GM21529 (cell line): ENCODE results near the gene DPPA2.

Source experiments
- ATAC-seq: cut with Tn5 transposase; IDR thresholded peaks from one replicate; pipeline ENCODE4 v1.9.1; 2021; ENCODE audit not compliant: unreplicated experiment

The DPPA2 gene

DNA sequence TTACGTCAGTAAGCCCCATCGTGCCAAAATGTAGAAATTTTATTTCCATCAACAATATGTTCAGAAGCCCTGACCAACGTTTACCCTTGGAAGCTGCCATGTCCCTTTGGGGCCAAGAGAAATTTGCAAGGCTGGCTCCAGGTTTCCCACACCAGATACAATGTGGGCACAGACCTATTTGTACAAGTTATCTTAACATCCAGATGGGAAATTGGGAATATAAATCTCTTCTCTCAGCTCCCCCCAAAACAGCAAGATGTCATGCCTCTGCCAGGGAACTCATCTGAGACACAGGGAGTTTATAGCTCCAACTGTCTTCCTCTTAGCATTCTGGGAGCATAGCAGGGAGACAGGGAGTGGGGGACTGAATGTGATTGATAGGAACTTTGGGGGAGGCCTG lies 9.3 kb upstream of the DPPA2 start:
- ATAC-seq: no peak

DNA sequence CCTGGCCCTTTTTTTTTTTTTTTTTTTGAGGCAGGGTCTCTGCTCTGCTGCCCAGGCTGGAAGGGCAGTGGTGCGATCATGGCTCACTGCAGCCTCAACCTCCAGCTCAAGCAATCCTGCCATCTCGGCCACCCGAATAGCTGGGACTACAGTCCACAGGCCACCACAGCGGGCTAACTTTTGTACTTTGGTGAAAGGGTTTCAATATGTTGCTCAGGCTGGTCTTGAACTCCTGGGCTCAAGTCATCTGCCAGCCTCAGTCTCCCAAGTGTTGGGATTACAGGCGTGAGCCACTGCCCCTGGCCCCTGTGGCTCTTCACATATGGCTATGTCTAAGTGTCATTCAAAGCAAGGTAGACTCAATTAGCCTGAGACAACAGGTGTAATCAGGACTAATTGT lies 8.8 kb upstream of the DPPA2 start:
- ATAC-seq: no peak

DNA sequence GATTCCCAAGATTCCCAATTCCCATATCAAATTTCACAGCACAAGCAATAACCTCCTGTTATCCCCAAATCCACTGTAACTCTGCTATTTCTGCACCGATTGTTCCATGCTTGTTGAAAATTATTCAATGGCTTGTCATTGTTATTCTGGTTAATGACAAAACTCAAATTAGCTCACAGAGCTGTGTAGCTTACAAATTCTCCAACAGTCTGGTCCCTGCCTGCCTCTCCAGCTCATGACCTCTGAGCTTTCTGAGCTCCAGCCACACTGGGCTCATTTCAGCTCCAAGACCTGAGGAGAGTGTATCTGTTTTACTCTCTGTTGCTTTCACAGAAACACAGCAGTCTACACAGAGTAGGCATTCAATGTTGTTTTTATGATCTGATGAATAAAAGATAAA lies 3.3 kb downstream of the DPPA2 start:
- ATAC-seq: no peak

DNA sequence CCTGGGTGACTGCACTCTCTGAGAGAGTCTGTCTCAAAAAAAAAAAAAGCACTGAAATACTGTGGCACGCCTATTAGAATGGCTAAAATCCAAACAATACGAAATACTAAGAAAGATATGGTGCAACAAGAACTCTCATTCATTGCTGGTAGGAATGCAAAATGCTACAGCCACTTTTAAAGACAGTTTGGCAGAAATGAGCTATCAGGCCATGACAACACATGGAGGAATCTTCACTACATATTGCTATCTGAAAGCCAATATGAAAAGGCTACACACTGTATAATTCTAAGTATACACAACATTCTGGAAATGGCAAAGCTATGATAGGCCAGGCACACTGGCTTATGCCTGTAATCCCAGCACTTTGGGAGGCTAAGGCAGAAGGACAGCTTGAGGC lies 18.8 kb downstream of the DPPA2 start:
- ATAC-seq: no peak

DNA sequence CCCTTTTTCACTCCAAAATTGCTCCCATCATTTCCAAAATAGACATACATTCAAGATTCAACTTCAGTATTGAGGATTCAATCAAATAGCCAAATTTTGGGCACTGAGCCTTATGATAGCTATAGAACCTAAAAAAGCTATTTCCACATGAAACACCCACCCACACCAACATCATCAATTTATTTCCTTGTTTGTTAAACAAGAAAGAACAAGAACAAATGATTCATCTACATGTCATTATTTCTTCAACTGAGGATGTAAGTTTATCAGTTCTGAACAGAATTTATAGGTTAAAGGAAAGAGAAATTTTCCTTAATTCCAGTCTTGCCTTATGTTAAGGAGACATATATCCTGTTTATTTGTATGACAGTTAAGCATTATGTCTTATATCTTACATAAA lies 32.2 kb downstream of the DPPA2 start:
- ATAC-seq: no peak

DNA sequence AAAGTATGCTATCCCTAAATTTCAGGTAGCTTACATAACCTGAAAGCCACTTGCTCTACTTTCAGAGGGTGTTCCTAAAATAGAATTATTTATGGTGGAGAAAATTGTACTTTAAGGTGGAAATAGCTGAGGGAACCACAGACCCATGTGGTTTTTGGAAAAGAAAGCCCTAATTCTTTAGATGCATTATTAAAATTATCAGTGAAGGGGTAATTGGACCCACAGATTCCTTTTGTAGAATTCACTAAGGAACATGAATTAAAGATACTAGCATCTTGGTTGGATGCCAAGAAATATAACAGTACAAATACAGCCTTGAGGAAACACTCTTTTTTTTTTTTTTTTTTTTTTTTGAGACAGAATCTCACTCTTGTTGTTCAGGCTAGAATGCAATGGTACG lies 37.8 kb downstream of the DPPA2 start:
- no peak for ATAC-seq

DNA sequence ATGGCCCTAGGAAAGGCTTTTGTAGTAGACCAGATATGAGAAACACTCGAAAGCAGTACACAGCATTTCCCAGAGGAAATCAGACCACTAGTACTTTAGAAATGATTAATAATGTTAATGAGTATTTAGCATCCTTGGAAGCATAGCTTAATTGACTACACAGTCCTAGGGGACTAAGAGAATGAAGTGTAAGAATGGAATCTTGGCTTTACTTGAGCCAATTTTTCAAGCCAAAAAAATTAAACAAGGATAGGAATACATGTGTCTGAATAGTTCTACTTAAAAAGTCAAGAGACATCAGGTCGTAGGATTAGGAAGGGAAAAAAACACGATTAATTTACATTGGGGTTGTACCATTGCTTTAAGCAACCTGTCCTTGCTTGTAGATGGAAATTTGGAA lies 38.2 kb downstream of the DPPA2 start:
- ATAC-seq: no peak

DNA sequence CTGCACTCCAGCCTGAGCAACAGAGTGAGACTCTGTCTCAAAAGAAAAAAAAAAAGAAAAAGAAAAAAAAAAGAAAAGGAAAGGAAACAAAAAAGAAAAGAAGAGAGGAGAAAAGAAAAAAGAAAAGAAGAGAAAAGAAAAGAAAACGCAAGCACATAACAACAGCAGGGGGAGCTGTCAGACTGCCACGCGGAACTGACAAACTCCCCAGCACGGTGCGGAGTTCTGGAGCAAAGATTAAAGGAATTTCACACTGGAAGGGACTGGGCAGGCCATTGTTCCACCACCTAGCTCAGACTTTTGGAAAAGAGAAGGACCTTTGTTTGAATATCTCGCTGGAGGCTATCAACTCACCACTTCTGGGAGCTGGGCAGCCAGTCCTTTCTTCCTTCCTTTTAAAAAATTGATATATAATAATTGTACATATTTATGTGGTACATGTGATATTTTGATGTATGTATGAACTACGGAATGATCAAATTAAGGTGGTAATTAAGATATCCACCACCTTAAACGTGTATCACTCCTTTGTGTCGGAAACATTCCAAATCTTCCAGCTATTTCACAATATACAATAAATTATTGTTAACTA lies 40.5 kb downstream of the DPPA2 start:
- ATAC-seq: no peak

DNA sequence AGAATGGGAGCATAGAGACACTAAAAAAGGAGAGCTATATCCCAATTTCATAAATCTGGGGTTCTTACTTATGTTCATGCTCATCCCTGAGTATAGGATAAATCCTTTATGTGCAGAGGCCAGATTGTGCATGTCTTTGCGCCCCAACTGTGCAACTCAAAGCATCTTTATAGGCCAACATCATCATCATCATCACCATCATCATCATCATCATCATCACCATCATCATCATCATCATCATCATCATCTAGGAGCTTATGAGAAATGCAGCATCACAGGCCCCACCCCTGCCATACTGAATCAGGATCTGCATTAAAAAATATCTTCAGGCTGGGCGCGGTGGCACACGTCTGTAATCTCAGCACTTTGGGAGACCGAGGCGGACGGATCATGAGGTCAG lies 45.5 kb downstream of the DPPA2 start:
- ATAC-seq: no peak

DNA sequence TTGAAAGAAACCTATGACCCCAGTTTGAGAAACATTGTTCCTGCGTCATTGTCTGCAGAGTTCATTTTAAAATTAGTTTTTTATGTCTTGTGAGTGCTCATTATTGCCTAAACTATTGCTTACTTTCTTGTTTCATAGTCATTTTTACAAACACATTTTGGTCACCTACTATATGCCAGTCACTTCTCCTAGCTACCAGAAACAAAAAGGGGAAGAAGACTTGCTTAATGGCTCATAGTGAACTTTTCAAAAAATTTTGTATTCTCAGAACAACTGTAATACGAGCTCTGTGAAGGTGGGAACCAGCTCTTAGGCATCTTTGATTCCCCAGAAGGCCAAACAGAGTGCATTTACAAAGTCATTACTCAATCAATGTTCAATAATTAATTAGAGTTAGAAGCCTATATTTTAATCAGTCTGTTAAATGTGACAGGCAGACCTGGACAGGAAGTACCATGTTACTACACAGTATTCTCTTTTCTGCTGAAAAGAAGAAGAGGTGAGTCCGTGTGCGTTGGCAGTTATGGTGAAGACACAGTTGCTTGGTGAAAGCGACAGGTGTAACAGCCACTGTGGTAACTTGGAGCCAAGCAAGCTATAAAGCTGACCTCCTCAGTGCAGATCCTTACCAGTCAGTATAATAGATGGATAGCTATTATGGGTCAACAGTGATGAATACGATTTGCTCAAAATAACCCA lies 46.6 kb downstream of the DPPA2 start:
- ATAC-seq: no peak

DNA sequence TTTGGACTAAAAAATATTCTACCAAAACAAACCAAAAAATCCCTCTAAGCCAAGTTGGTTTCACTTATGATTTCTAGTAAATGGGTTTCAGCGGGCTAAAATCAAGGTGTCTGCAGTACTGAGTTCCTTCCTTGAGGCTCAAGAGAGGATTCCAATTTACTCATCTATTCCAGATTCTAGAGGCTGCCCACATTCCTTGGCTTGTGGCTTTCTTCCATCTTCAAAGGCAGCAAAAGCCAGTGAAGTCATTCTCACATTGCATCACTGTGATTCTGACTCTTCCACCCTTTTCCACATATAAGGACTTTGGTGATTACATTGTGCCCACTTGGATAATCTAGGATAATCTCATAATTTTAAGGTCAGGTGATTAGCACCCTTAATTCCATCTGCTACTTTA lies 48.1 kb downstream of the DPPA2 start:
- no peak for ATAC-seq

DNA sequence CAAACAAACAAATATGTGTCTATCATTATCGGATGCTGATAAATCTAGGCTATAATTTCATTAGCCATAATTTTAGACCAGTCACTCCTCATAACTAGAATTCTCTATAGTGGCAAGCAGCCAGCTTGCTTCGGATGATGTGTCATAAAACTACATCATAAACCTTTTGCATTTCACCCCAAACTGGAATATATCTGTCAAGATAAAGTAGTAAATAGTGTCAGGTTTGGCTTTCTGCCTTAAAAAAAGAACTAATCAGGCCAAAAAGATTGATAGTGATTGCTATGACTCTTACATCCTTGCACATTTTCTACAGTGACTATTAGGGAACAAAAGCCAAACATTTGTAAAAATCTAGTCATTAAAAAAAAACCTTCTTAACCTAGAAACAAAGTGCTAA lies 51.0 kb downstream of the DPPA2 start:
- no peak for ATAC-seq

DNA sequence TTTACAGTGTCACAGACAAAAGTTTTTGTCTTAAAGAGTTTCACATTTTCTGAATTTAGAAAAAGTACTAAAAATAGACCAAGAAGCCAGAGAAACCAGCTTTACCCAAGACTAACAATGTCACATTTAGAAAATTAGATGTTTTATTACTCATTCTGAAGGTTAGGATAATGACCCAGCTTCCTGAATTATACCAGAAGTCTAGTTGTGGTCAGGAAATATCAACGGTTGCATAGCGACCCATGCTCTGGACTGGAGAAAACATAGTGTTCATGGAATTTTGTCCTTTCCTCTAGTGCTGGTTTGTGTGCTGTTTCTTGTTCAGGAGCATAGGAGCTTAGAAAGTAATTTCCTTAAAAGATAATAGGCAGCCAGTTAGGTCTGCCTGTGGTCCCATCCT lies 59.0 kb downstream of the DPPA2 start:
- no peak for ATAC-seq

DNA sequence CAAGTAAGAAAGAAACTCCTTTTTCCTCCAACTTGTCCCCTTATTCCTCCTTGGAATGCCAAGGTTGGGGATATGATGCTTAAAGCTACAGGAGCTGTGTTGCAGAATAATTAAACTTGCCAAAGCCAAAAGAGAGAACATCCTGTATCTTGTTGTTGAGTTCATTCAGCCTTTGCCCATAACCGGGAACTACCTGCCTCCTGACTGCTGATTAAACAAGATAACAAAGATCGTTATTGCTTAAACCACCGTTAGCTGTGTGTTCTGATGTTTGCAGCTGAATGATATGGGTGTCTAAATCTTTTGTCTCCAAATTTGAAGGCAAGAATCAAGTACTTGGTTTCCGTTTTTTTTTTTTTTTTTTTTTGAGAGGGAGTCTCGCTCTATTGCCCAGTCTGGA lies 61.5 kb downstream of the DPPA2 start:
- no peak for ATAC-seq

DNA sequence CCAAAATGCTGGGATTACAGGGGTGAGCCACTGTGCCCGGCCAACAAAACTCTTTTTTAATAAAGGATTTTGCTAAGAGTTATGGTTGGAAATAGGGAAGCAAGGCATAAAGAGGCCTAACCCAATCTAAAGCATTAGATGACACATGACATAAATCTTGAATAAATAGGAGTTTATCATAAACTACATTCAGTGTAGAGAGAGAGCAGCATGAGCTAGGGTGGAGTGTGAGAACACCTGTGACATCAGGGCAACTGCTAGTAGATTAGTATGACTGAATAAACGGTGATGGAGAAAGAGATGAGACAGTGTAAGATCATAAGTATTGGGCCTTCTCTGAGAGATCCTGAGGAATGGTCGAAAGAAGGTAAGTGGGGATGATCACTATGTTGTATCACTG lies 63.7 kb downstream of the DPPA2 start:
- no peak for ATAC-seq
